Astrocyte (in vitro differentiated cells and primary cell): ENCODE measurements around the gene SLC23A3. TPM values are rescaled to one million over a fixed set of nuclear protein-coding genes. Genes with fewer than 3 reads are reported as not detected.

Experiments
- DNase-seq: peaks from one replicate; pipeline ENCODE4 v3.0.0-alpha.2; 2010; ENCODE audit warnings: low read depth
- FAIRE-seq: peaks from 2 replicates; lab custom pipeline; 2011; peaks lifted over from hg19 to GRCh38; lab: Jason Lieb, UNC
- H2AFZ ChIP-seq: 2 replicates; pipeline ENCODE4 v1.6.0; 2012; ENCODE audit warnings: low read depth, low read length, inconsistent platforms
- H3K27ac ChIP-seq: 2 replicates; pipeline ENCODE4 v1.5.1; 2011; ENCODE audit warnings: low read depth, low read length, inconsistent platforms
- H3K27me3 ChIP-seq: 2 replicates; pipeline ENCODE4 v1.6.0; 2011; ENCODE audit warnings: low read length, inconsistent platforms; ENCODE audit not compliant: insufficient read depth
- H3K36me3 ChIP-seq: 2 replicates; pipeline ENCODE4 v1.5.1; 2011; ENCODE audit warnings: low read length, inconsistent platforms; ENCODE audit not compliant: insufficient read depth
- H3K4me1 ChIP-seq: 2 replicates; pipeline ENCODE4 v1.5.1; 2011; ENCODE audit warnings: low read length, inconsistent platforms; ENCODE audit not compliant: insufficient read depth
- H3K4me2 ChIP-seq: 2 replicates; pipeline ENCODE4 v1.6.0; 2012; ENCODE audit warnings: low read length, inconsistent platforms
- H3K4me3 ChIP-seq: 2 replicates; pipeline ENCODE4 v1.5.1; 2011; ENCODE audit warnings: low read depth, mild to moderate bottlenecking, low read length, inconsistent platforms; ENCODE audit not compliant: insufficient read depth
- H3K79me2 ChIP-seq: 2 replicates; pipeline ENCODE4 v1.6.0; 2012; ENCODE audit warnings: mild to moderate bottlenecking, low read length, inconsistent platforms; ENCODE audit not compliant: insufficient read depth
- H3K9ac ChIP-seq: 2 replicates; pipeline ENCODE4 v1.6.0; 2012; ENCODE audit warnings: mild to moderate bottlenecking, low read length, inconsistent platforms
- H3K9me3 ChIP-seq: 2 replicates; pipeline ENCODE4 v1.5.1; 2012; ENCODE audit warnings: low read depth, mild to moderate bottlenecking, low read length, inconsistent platforms; ENCODE audit not compliant: insufficient read depth
- H4K20me1 ChIP-seq: 2 replicates; pipeline ENCODE4 v1.6.0; 2012; ENCODE audit warnings: low read length, inconsistent platforms; ENCODE audit not compliant: insufficient read depth
- H3K27ac Mint-ChIP-seq: one replicate; pipeline ENCODE4 v1.8.0; 2021; ENCODE audit warnings: mild to moderate bottlenecking, mixed read lengths; ENCODE audit not compliant: unreplicated experiment
- H3K27me3 Mint-ChIP-seq: one replicate; pipeline ENCODE4 v1.8.0; 2021; ENCODE audit warnings: low read depth, mixed read lengths; ENCODE audit not compliant: unreplicated experiment
- H3K36me3 Mint-ChIP-seq: one replicate; pipeline ENCODE4 v1.8.0; 2021; ENCODE audit warnings: low read depth, mixed read lengths; ENCODE audit not compliant: unreplicated experiment
- H3K4me1 Mint-ChIP-seq: one replicate; pipeline ENCODE4 v1.8.0; 2021; ENCODE audit warnings: low read depth, mixed read lengths; ENCODE audit not compliant: unreplicated experiment
- H3K4me3 Mint-ChIP-seq: one replicate; pipeline ENCODE4 v1.8.0; 2021; ENCODE audit warnings: mild to moderate bottlenecking, moderate library complexity, mixed read lengths; ENCODE audit not compliant: unreplicated experiment
- H3K9me3 Mint-ChIP-seq: one replicate; pipeline ENCODE4 v1.8.0; 2021; ENCODE audit warnings: mild to moderate bottlenecking, mixed read lengths; ENCODE audit not compliant: unreplicated experiment
- CTCF ChIP-seq: IDR thresholded peaks from 2 replicates; pipeline ENCODE4 v1.5.1; 2011; ENCODE audit warnings: low read depth, mild to moderate bottlenecking, inconsistent platforms, low read length, moderate library complexity; ENCODE audit not compliant: insufficient read depth
- EZH2 ChIP-seq: IDR thresholded peaks from 2 replicates; pipeline ENCODE4 v1.6.1; 2012; ENCODE audit warnings: mild to moderate bottlenecking, low read length, inconsistent platforms; ENCODE audit not compliant: insufficient read depth
- total RNA-seq: library from RNA; stranded (reverse); gene quantifications from 2 replicates; pipeline ENCODE4 v1.2.1, GENCODE V29; 2021

The SLC23A3 gene
- total RNA-seq, 1 donor from 2014 or later: 1.2 TPM

- no peak overlapping the region for H3K4me2 ChIP-seq
- Mint-ChIP-seq H3K36me3 (peaks cover 16% of the 10 kb centered on the region), H3K27ac (no peak overlapping the region), H3K27me3 (no peaks in the 10 kb centered on the region), H3K4me3 (no peak overlapping the region), H3K4me1 (peaks cover 11% of the 10 kb centered on the region), H3K9me3 (no peaks in the 10 kb centered on the region)
- peaks cover 15% of the 10 kb centered on the region for H4K20me1 ChIP-seq
- peaks cover 7% of the 10 kb centered on the region for H3K36me3 ChIP-seq
- TF ChIP-seq CTCF (no peak), EZH2 (no peak)
- no peak overlapping the region for H3K9ac ChIP-seq
- no peak overlapping the region for H2AFZ ChIP-seq
- H3K79me2 ChIP-seq: peaks cover 6% of the 10 kb centered on the region
- no peak overlapping the region for H3K27ac ChIP-seq
- H3K9me3 ChIP-seq: no peaks in the 10 kb centered on the region
- DNase-seq: no peak
- H3K4me3 ChIP-seq: no peak overlapping the region
- no peaks in the 10 kb centered on the region for H3K27me3 ChIP-seq
- FAIRE-seq: no peak
- peaks cover 16% of the 10 kb centered on the region for H3K4me1 ChIP-seq
Observed at GRCh38 chr2:219209236-219210195, 39.7 kb upstream of the SLC23A3 start.

- peak overlapping the region; percentile 77 for H3K9ac ChIP-seq
Observed at GRCh38 chr2:219207884-219208740, 38.3 kb upstream of the SLC23A3 start.

More at GRCh38 chr2:219207884-219208740, 38.3 kb upstream of the SLC23A3 start:
- Histone ChIP-seq H3K4me3 (no peak overlapping the region), H4K20me1 (peaks cover 15% of the 10 kb centered on the region), H3K27ac (no peak overlapping the region), H3K79me2 (peaks cover 6% of the 10 kb centered on the region), H3K4me1 (peaks cover 16% of the 10 kb centered on the region), H3K27me3 (no peaks in the 10 kb centered on the region), H3K36me3 (no peaks in the 10 kb centered on the region), H3K9me3 (no peaks in the 10 kb centered on the region), H2AFZ (no peak overlapping the region), H3K4me2 (peak overlapping the region; percentile 83)
- TF ChIP-seq CTCF: no peak
- no peak for TF ChIP-seq EZH2
- peaks cover 11% of the 10 kb centered on the region for H3K4me1 Mint-ChIP-seq
- H3K27ac Mint-ChIP-seq: no peak overlapping the region
- peak overlapping the region; percentile 81 for H3K4me3 Mint-ChIP-seq
- H3K36me3 Mint-ChIP-seq: peaks cover 10% of the 10 kb centered on the region
- H3K27me3 Mint-ChIP-seq: peaks cover 1% of the 10 kb centered on the region
- FAIRE-seq: no peak
- peak; percentile 4 for DNase-seq
- H3K9me3 Mint-ChIP-seq: no peaks in the 10 kb centered on the region
